Thymus (tissue), 11 donors: ENCODE results near the gene CTNNA2. TPM values are rescaled to one million over a fixed set of nuclear protein-coding genes. Genes with fewer than 3 reads are reported as not detected.
"Not testable (repeated sequence)": the region's sequence is repeated elsewhere in the genome, so short reads cannot be mapped to it uniquely, and the experiment has no call there.

Experiments used
- DNase-seq, 9 donors: peaks; one replicate each; pipeline ENCODE4 v3.0.0-alpha.2; 2013; ENCODE audit warnings: low spot score in 9 of 9, low read depth in 6 of 9, missing footprints in 1 of 9
- H3K27ac ChIP-seq, 2 donors: one replicate each; pipeline ENCODE4 v1.5.1; 2013; ENCODE audit warnings: control low read depth in 1 of 2, low read depth in 1 of 2, low read length in 1 of 2, mild to moderate bottlenecking in 1 of 2, moderate library complexity in 1 of 2
- H3K27me3 ChIP-seq, 2 donors: one replicate each; pipeline ENCODE4 v1.5.1; 2013; ENCODE audit warnings: low read length in 1 of 2; ENCODE audit not compliant: control insufficient read depth in 2 of 2, insufficient read depth in 1 of 2
- H3K36me3 ChIP-seq, 2 donors: one replicate each; pipeline ENCODE4 v1.5.1; 2013; ENCODE audit warnings: low read length in 1 of 2, mild to moderate bottlenecking in 1 of 2, moderate library complexity in 1 of 2; ENCODE audit not compliant: control insufficient read depth in 2 of 2, insufficient read depth in 2 of 2
- H3K4me1 ChIP-seq, 2 donors: one replicate each; pipeline ENCODE4 v1.5.1; 2013; ENCODE audit warnings: low read length in 2 of 2; ENCODE audit not compliant: control insufficient read depth in 2 of 2, insufficient read depth in 2 of 2
- H3K4me3 ChIP-seq, 2 donors: one replicate each; pipeline ENCODE4 v1.5.1; 2013; ENCODE audit warnings: low read length in 2 of 2, control low read depth in 1 of 2, mild to moderate bottlenecking in 1 of 2
- H3K9me3 ChIP-seq, 2 donors: one replicate each; pipeline ENCODE4 v1.5.1; 2013; ENCODE audit warnings: low read length in 1 of 2, mild to moderate bottlenecking in 1 of 2; ENCODE audit not compliant: control insufficient read depth in 2 of 2, insufficient read depth in 1 of 2
- WGBS: extraction: QIAGEN DNeasy Blood & Tissue Kit; methylation state at CpG from one replicate; pipeline ENCODE4 v1.1.7; 2013; 5-methylcytosine and 5-hydroxymethylcytosine counted together
- polyA plus RNA-seq: library from polyadenylated mRNA; stranded (reverse); fragments of 200-250 nt; gene quantifications from one replicate; pipeline ENCODE4 v1.2.3, GENCODE V29; 2013
- total RNA-seq: library from RNA; stranded (reverse); fragments of 120-200 nt; gene quantifications from one replicate; pipeline ENCODE4 v1.2.4, GENCODE V29; 2013
- donor health status: healthy.

The CTNNA2 gene
- total and polyA plus RNA-seq, 2 donors: 0.16 to 0.19 TPM

DNA sequence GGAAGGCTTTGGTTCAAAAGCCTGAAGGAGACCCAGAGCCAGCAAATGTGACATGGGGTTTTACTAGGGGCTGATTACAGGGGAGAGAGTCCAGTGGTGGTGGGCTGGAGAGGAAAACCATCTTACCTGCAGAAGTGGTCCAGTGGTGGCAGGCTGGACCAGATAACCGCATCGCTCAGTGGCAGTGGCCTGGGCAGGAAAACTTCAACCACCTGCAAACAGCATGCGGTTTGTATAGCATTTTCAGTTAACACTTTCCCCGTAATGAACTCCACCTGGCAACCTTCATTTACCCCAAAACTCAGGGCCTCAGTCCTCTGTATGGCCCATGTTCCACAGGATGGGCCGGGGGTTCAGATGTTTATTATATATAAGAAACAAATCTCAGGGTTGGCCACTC lies 677.3 kb downstream of the CTNNA2 start:
- no peaks in the 10 kb centered on the region for H3K9me3 ChIP-seq
- H3K36me3 ChIP-seq: no peaks in the 10 kb centered on the region
- H3K27me3 ChIP-seq: no peaks in the 10 kb centered on the region
- DNase-seq: no peak
- H3K4me3 ChIP-seq: no peak overlapping the region
- H3K27ac ChIP-seq: no peak overlapping the region
- WGBS: 95% methylated on average over 5 of the region's 5 CpGs
- no peaks in the 10 kb centered on the region for H3K4me1 ChIP-seq

DNA sequence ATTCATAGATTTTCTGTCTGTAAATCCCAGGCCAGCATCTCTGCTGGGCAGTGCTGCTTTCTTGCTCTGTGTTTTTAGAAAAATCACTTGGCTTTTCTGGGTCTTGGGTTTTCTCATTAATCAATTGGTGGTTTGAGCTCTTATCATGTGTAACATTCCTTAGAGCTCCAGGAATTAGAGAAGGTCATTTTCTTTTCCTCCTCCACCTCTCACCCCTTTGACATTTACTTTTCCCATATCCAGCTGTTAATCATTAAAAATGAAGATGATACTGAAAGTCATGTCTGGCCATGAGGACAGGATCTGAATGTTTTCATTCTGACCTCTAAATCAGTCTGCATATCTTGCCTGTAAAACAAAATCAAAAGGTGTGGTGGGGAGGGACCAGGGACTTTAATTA lies 680.7 kb downstream of the CTNNA2 start:
- Histone ChIP-seq H3K27me3 (no peaks in the 10 kb centered on the region), H3K36me3 (no peaks in the 10 kb centered on the region), H3K4me3 (no peak overlapping the region), H3K9me3 (no peaks in the 10 kb centered on the region), H3K4me1 (no peaks in the 10 kb centered on the region), H3K27ac (no peak overlapping the region)
- no peak for DNase-seq

DNA sequence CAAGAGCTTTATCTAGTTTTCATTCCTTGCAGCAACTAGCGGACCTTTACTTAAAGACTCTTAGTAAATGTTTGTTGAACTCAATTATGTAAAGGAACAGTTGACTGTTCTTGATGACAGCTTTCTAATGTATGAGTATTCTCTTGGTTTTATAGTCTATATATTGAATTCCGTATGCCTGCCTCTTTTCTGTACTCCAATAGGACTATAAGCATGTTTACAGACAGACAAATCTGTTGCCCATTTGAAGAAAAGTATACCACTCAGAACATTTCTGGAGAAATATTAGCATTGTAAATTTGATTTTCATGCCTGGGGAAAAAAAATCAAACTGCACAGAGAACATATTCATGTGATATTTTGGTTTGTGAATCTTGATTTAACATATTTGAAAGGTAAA lies 682.2 kb downstream of the CTNNA2 start:
- H3K4me3 ChIP-seq: no peak overlapping the region
- H3K4me1 ChIP-seq: no peaks in the 10 kb centered on the region
- H3K36me3 ChIP-seq: no peaks in the 10 kb centered on the region
- H3K27me3 ChIP-seq: no peaks in the 10 kb centered on the region
- WGBS: 70% methylated on average over 2 of the region's 2 CpGs
- no peaks in the 10 kb centered on the region for H3K9me3 ChIP-seq
- no peak overlapping the region for H3K27ac ChIP-seq
- DNase-seq: no peak

DNA sequence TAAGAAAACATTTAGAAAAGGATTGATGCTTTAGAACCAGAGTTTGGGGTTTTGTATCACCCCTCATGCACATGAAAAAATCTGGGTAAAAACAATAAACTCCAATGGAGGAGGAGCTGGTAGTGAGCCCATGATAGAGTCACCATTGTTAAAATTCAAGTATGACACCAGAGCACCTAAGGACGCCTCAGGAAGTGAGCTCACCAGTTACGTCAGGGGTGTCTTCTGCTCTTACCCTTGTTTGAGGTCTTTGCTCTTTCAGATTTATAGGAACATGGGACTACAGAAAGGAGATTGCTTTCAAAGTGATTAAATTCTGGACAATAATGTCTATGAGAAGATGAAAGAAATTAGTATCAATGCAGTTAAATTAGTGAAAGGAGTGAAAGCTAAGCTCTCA lies 685.2 kb downstream of the CTNNA2 start:
- 88% methylated on average over 2 of the region's 2 CpGs for WGBS
- Histone ChIP-seq H3K36me3 (no peaks in the 10 kb centered on the region), H3K9me3 (peaks cover 0 to 3% of the 10 kb centered on the region in 2 donors), H3K4me3 (no peak overlapping the region), H3K4me1 (no peaks in the 10 kb centered on the region), H3K27ac (no peak overlapping the region), H3K27me3 (no peaks in the 10 kb centered on the region)
- no peak for DNase-seq

DNA sequence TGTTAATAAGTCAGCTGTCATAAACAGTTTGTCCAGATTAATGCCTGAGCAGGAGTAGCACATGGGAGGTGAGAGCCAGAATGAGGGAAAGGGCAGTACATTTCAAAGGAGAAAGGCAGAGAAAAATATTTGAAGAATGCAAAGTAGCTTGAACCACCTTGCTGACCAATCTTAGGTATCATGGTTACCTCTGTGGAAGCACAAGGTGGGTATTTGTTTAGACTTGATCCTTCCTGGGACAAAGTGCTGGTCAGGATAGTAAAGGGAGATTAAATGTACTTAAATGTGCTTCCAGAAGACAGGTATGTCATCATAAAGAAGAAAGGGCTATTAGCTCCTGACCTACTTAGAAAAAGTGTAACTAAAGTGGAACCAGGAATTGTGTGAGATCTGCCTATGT lies 686.7 kb downstream of the CTNNA2 start:
- Histone ChIP-seq H3K27me3 (no peaks in the 10 kb centered on the region), H3K4me1 (no peaks in the 10 kb centered on the region), H3K4me3 (no peak overlapping the region), H3K9me3 (peaks cover 0 to 8% of the 10 kb centered on the region in 2 donors), H3K27ac (no peak overlapping the region), H3K36me3 (no peaks in the 10 kb centered on the region)
- no peak for DNase-seq

DNA sequence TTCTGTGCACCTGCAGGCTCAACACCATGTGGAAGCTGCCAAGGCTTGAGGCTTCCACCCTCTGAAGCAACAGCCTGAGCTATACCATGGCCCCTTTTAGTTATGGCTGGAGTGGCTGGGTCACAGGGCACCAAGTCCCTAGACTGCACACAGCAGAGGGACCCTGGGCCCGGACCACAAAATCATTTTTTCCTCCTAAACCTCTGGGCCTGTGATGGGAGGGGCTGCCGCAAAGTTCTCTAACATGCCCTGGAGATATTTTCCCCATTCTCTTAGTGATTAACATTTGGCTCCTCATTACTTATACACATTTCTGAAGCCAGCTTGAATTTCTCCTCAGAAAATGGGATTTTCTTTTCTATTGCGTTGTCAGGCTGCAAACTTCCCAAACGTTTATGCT lies 691.1 kb downstream of the CTNNA2 start:
- not testable (repeated sequence) for H3K4me3 ChIP-seq, DNase-seq, H3K36me3 ChIP-seq, H3K9me3 ChIP-seq, H3K4me1 ChIP-seq, H3K27me3 ChIP-seq, H3K27ac ChIP-seq
- WGBS: 95% methylated on average over 4 of the region's 4 CpGs

DNA sequence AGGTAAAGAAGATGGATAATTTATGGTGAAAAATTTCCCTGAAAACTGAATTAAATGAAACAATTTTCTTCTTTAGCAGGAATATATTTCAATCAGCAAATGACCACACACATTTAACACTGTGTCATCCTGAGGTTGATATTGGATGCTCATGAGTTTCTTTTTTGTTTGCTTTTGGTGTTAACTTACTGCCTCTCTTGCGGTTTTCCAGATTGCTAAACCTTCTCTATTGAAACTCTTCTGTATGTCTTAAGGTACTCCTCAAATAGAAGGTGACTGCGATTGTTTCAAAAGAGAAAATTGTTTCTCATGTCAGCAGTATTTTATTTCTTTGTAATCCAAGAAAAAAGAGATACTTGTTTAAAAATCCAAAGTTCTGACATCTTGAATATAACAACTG lies 692.6 kb downstream of the CTNNA2 start:
- no peaks in the 10 kb centered on the region for H3K36me3 ChIP-seq
- no peak for DNase-seq
- no peaks in the 10 kb centered on the region for H3K4me1 ChIP-seq
- WGBS: 85% methylated on average over 2 of the region's 2 CpGs
- H3K27ac ChIP-seq: no peak overlapping the region
- peaks cover 0 to 11% of the 10 kb centered on the region in 2 donors for H3K9me3 ChIP-seq
- no peaks in the 10 kb centered on the region for H3K27me3 ChIP-seq
- no peak overlapping the region for H3K4me3 ChIP-seq

DNA sequence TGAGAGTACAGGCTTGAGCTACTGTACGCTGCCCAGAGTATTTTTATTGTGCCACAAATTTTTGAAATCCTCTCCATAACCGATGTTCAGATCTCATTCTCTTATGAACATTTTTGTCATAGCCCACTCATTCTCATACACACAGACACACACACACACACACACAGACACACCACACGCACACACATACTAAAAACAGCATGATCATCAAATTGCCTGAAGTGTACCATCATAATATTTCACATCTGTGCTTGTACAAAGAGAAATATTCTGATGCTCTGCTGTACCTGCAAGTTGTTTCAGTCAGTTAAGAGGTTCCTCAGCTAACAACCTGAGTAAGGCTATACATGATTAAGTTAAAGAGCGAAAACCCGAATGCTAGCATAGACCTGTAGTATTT lies 696.6 kb downstream of the CTNNA2 start:
- peaks cover 0 to 4% of the 10 kb centered on the region in 2 donors for H3K9me3 ChIP-seq
- DNase-seq: no peak
- H3K36me3 ChIP-seq: no peaks in the 10 kb centered on the region
- 93% methylated on average over 5 of the region's 5 CpGs for WGBS
- no peak overlapping the region for H3K27ac ChIP-seq
- no peaks in the 10 kb centered on the region for H3K27me3 ChIP-seq
- no peaks in the 10 kb centered on the region for H3K4me1 ChIP-seq
- H3K4me3 ChIP-seq: no peak overlapping the region

DNA sequence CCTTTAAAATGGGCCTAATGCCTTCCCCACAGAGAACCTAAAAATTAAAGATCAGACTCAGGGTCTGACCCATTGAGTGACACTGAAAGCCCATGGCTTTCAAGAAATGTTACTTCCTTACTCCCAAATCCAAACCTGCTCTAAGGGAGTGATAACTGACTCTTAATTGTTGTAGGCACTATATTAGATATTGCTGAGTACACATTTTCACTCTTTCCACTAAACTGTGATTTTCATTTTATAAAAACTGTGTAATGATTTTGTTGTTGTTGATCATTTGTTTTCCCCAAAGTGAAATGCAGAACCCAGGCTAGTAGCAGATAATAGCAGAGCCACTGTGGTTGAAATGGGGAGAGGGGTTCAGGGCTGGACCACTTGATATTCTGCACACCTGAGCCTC lies 704.6 kb downstream of the CTNNA2 start:
- Histone ChIP-seq H3K4me3 (no peak overlapping the region), H3K27ac (no peak overlapping the region), H3K9me3 (peaks cover 0 to 3% of the 10 kb centered on the region in 2 donors), H3K27me3 (no peaks in the 10 kb centered on the region), H3K36me3 (no peaks in the 10 kb centered on the region), H3K4me1 (no peaks in the 10 kb centered on the region)
- no peak for DNase-seq

DNA sequence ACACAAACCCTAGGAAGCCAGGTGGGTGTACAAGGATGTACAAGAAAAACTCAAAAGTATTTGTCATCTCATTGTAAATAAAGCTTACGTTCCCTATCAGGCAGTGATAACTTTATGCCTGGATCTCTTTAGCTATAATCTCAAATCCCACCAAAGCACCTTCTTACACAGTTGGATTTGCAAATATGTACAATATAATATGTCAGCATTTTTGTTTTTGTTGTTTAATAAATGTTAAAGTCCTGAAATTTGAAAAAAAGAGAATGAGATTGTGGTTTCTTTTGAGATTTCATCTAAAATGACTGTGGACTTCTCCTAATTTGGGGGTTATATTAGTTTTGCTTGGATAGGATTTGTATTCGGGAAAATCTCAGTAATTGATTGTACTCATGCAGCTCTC lies 709.8 kb downstream of the CTNNA2 start:
- Histone ChIP-seq H3K4me1 (no peaks in the 10 kb centered on the region), H3K36me3 (no peaks in the 10 kb centered on the region), H3K4me3 (no peak overlapping the region), H3K27ac (no peak overlapping the region), H3K27me3 (no peaks in the 10 kb centered on the region), H3K9me3 (no peaks in the 10 kb centered on the region)
- DNase-seq: no peak
- 96% methylated on average over 2 of the region's 2 CpGs for WGBS
